H9 (cell line): ENCODE measurements around the gene HSPA12A. TPM values are rescaled to one million over a fixed set of nuclear protein-coding genes. Genes with fewer than 3 reads are reported as not detected.

Source experiments
- DNase-seq: peaks from one replicate; pipeline ENCODE4 v3.0.0-alpha.2; 2017
- H2AFZ ChIP-seq: one replicate; pipeline ENCODE4 v1.6.1; 2013; ENCODE audit warnings: mild to moderate bottlenecking, low read length, control low read depth, moderate library complexity
- H2AK5ac ChIP-seq: 2 replicates; pipeline ENCODE4 v1.6.1; 2013; ENCODE audit warnings: low read length, control low read depth, mixed read lengths; ENCODE audit not compliant: insufficient read length
- H2BK120ac ChIP-seq: one replicate; pipeline ENCODE4 v1.6.1; 2013; ENCODE audit warnings: low read depth, mild to moderate bottlenecking, low read length, control low read depth, inconsistent platforms; ENCODE audit not compliant: poor library complexity, severe bottlenecking
- H2BK12ac ChIP-seq: 2 replicates; pipeline ENCODE4 v1.6.1; 2013; ENCODE audit warnings: low read length, control low read depth, mixed read lengths, low read depth; ENCODE audit not compliant: insufficient read length
- H2BK15ac ChIP-seq: 2 replicates; pipeline ENCODE4 v1.6.1; 2013; ENCODE audit warnings: low read depth, low read length, control low read depth
- H2BK20ac ChIP-seq: one replicate; pipeline ENCODE4 v1.6.1; 2013; ENCODE audit warnings: low read depth, mild to moderate bottlenecking, low read length, control low read depth, inconsistent platforms; ENCODE audit not compliant: poor library complexity, severe bottlenecking
- H2BK5ac ChIP-seq: 2 replicates; pipeline ENCODE4 v1.6.1; 2013; ENCODE audit warnings: low read length, control low read depth, mixed read lengths; ENCODE audit not compliant: insufficient read length
- H3K14ac ChIP-seq: 2 replicates; pipeline ENCODE4 v1.6.1; 2013; ENCODE audit warnings: low read length, control low read depth; ENCODE audit not compliant: insufficient read depth
- H3K18ac ChIP-seq: 2 replicates; pipeline ENCODE4 v1.6.1; 2013; ENCODE audit warnings: low read depth, mild to moderate bottlenecking, mixed read lengths, low read length, control low read depth; ENCODE audit not compliant: insufficient read length
- H3K23ac ChIP-seq: 2 replicates; pipeline ENCODE4 v1.6.1; 2013; ENCODE audit warnings: low read length, control low read depth, mixed read lengths, low read depth; ENCODE audit not compliant: insufficient read length
- H3K23me2 ChIP-seq: 2 replicates; pipeline ENCODE4 v1.6.1; 2013; ENCODE audit warnings: low read depth, mild to moderate bottlenecking, mixed read lengths, low read length, control low read depth; ENCODE audit not compliant: insufficient read length, poor library complexity, severe bottlenecking
- H3K27ac ChIP-seq: 2 replicates; pipeline ENCODE4 v1.5.1; 2013; ENCODE audit warnings: low read length, control low read depth, mixed read lengths, low read depth; ENCODE audit not compliant: insufficient read length
- H3K27me3 ChIP-seq: 2 replicates; pipeline ENCODE4 v1.6.1; 2013; ENCODE audit warnings: low read length, control low read depth, inconsistent platforms; ENCODE audit not compliant: insufficient read depth
- H3K4ac ChIP-seq: 2 replicates; pipeline ENCODE4 v1.6.1; 2013; ENCODE audit warnings: low read depth, mild to moderate bottlenecking, control low read depth, inconsistent platforms, low read length, moderate library complexity
- H3K4me1 ChIP-seq: 2 replicates; pipeline ENCODE4 v1.6.1; 2013; ENCODE audit warnings: low read length, control low read depth, inconsistent platforms; ENCODE audit not compliant: insufficient read depth
- H3K4me2 ChIP-seq: 2 replicates; pipeline ENCODE4 v1.6.1; 2013; ENCODE audit warnings: low read length, control low read depth, mixed read lengths; ENCODE audit not compliant: insufficient read length, insufficient read depth
- H3K56ac ChIP-seq: 2 replicates; pipeline ENCODE4 v1.6.1; 2013; ENCODE audit warnings: low read depth, mild to moderate bottlenecking, mixed read lengths, low read length, control low read depth; ENCODE audit not compliant: insufficient read length
- H3K79me1 ChIP-seq: 2 replicates; pipeline ENCODE4 v1.6.1; 2013; ENCODE audit warnings: low read depth, mild to moderate bottlenecking, moderate library complexity, low read length, control low read depth, inconsistent platforms; ENCODE audit not compliant: insufficient read depth, poor library complexity, severe bottlenecking
- H3K79me2 ChIP-seq: 2 replicates; pipeline ENCODE4 v1.6.1; 2013; ENCODE audit warnings: low read length, control low read depth, inconsistent platforms; ENCODE audit not compliant: insufficient read depth
- H3K9ac ChIP-seq: 2 replicates; pipeline ENCODE4 v1.6.1; 2013; ENCODE audit warnings: low read length, control low read depth, mixed read lengths; ENCODE audit not compliant: insufficient read length; ENCODE audit errors: extremely low read depth
- H3K9me3 ChIP-seq: one replicate; pipeline ENCODE4 v1.6.1; 2013; ENCODE audit warnings: low read depth, low read length, inconsistent platforms; ENCODE audit not compliant: control insufficient read depth
- H3T11ph ChIP-seq: one replicate; pipeline ENCODE4 v1.6.1; 2013; ENCODE audit warnings: mild to moderate bottlenecking, low read length, control low read depth, inconsistent platforms
- H4K20me1 ChIP-seq: one replicate; pipeline ENCODE4 v1.6.1; 2013; ENCODE audit not compliant: control insufficient read depth, insufficient read length, insufficient read depth
- H4K5ac ChIP-seq: 2 replicates; pipeline ENCODE4 v1.6.1; 2013; ENCODE audit warnings: low read depth, mild to moderate bottlenecking, mixed read lengths, low read length, control low read depth; ENCODE audit not compliant: insufficient read length
- H4K8ac ChIP-seq: replicated peaks from 2 replicates; pipeline ENCODE4 v1.6.1; 2013; ENCODE audit warnings: low read length, control low read depth, mixed read lengths, low read depth; ENCODE audit not compliant: insufficient read length
- H4K91ac ChIP-seq: 2 replicates; pipeline ENCODE4 v1.6.1; 2013; ENCODE audit warnings: low read depth, mild to moderate bottlenecking, moderate library complexity, mixed read lengths, low read length, control low read depth; ENCODE audit not compliant: insufficient read length
- H3K27ac Mint-ChIP-seq, 3 experiments: 2 replicates in 2 of 3; 3 replicates in 1 of 3; pipeline ENCODE4 v1.8.0; 2020 to 2021; ENCODE audit warnings: mixed read lengths in 3 of 3, mild to moderate bottlenecking in 1 of 3, moderate library complexity in 1 of 3
- H3K27me3 Mint-ChIP-seq: 2 replicates; pipeline ENCODE4 v1.8.0; 2021; ENCODE audit warnings: low read depth, mild to moderate bottlenecking, moderate library complexity, mixed read lengths
- H3K36me3 Mint-ChIP-seq, 3 experiments: 2 replicates in 2 of 3; 3 replicates in 1 of 3; pipeline ENCODE4 v1.8.0; 2020 to 2021; ENCODE audit warnings: low read depth in 3 of 3, mixed read lengths in 3 of 3; ENCODE audit not compliant: insufficient read depth in 1 of 3
- H3K4me1 Mint-ChIP-seq, 2 experiments: 2 replicates each; pipeline ENCODE4 v1.8.0; 2020; ENCODE audit warnings: mixed read lengths in 2 of 2
- H3K4me3 Mint-ChIP-seq, 2 experiments: 2 replicates in 1 of 2; 3 replicates in 1 of 2; pipeline ENCODE4 v1.8.0; 2020 to 2021; ENCODE audit warnings: mild to moderate bottlenecking in 2 of 2, mixed read lengths in 2 of 2, moderate library complexity in 1 of 2
- H3K9me3 Mint-ChIP-seq, 2 experiments: 2 replicates in 1 of 2; 3 replicates in 1 of 2; pipeline ENCODE4 v1.8.0; 2020; ENCODE audit warnings: mild to moderate bottlenecking in 2 of 2, mixed read lengths in 2 of 2, moderate library complexity in 1 of 2
- CTCF ChIP-seq: fragments of 200-600 bp; sonication (generic); conservative IDR thresholded peaks from 3 replicates; pipeline ENCODE4 v1.8.0; 2021; ENCODE audit warnings: antibody characterized with exemption, mild to moderate bottlenecking
- WGBS: extraction: QIAGEN DNeasy Blood & Tissue Kit; methylation state at CpG from one replicate; pipeline ENCODE4 v1.1.7; 2013; ENCODE audit warnings: missing lambda C conversion rate, low lambda C conversion rate, mixed read lengths; ENCODE audit not compliant: insufficient read length; ENCODE audit errors: extremely low coverage; 5-methylcytosine and 5-hydroxymethylcytosine counted together
- total RNA-seq: library from RNA; stranded (reverse); gene quantifications from 2 replicates; pipeline ENCODE4 v1.2.1, GENCODE V29; 2021

HSPA12A gene
- total RNA-seq, 1 experiment from 2014 or later = 3.2 TPM

- Histone ChIP-seq H3K23me2 (no peaks in the 10 kb centered on the region), H3K56ac (no peak overlapping the region), H4K8ac (no peak overlapping the region), H3K14ac (no peak overlapping the region; the same call in 1 of the 2 replicates), H3K79me2 (no peaks in the 10 kb centered on the region), H3T11ph (no peak overlapping the region), H3K79me1 (no peaks in the 10 kb centered on the region), H2AK5ac (no peak overlapping the region), H3K4ac (no peak overlapping the region), H4K91ac (no peak overlapping the region), H4K5ac (no peak overlapping the region), H4K20me1 (no peaks in the 10 kb centered on the region), H2BK15ac (no peak overlapping the region), H3K23ac (no peak overlapping the region), H3K27me3 (no peaks in the 10 kb centered on the region), H2AFZ (no peak overlapping the region), H3K9me3 (no peaks in the 10 kb centered on the region), H2BK12ac (no peak overlapping the region), H2BK120ac (no peak overlapping the region), H3K4me1 (peaks cover 3% of the 10 kb centered on the region; the same call in 1 of the 2 replicates), H3K4me2 (no peak overlapping the region), H3K18ac (no peak overlapping the region), H3K27ac (no peak overlapping the region), H2BK20ac (no peak overlapping the region), H3K9ac (no peak overlapping the region), H2BK5ac (no peak overlapping the region)
- no peak overlapping the region for H3K4me3 Mint-ChIP-seq
- no peak for DNase-seq
- no CpG with 5 or more reads among the region's 11 CpGs for WGBS
- peaks cover 13 to 15% of the 10 kb centered on the region in 2 experiments for H3K4me1 Mint-ChIP-seq
- H3K9me3 Mint-ChIP-seq = no peaks in the 10 kb centered on the region
- no peak overlapping the region for H3K27ac Mint-ChIP-seq
- peaks cover 9% of the 10 kb centered on the region for H3K27me3 Mint-ChIP-seq
- H3K36me3 Mint-ChIP-seq = no peaks in the 10 kb centered on the region
- TF ChIP-seq CTCF = no peak
Measured at GRCh38 chr10:116676118-116676517, 66.2 kb downstream of the HSPA12A start.
